GM18873 (cell line): ENCODE measurements around the gene LRRIQ1.

Experiments
- ATAC-seq: cut with Tn5 transposase; IDR thresholded peaks from one replicate; pipeline ENCODE4 v1.9.1; 2021; ENCODE audit warnings: mild to moderate bottlenecking, moderate library complexity, moderate number of reproducible peaks; ENCODE audit not compliant: unreplicated experiment, low FRiP score

Gene LRRIQ1

DNA sequence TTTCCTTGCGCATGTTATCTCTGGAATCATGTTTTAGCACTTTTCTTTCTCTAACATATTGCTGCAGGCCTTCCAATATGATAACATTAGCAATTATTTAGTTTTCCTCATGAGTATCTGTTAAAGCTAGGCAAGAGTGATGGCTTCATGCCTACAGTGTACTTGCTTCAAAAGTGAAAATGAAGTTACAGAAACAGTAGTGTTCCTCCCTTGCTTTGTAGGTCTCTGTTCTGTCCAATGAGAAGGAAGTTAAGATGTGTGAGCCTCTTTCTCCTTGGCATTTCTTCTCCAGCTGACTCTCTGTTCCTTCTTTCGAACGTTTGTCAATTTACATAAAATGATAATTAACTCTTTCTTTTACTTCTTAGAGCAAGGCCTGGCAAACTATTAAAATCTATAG is 22.2 kb downstream of the LRRIQ1 start:
- no peak for ATAC-seq

DNA sequence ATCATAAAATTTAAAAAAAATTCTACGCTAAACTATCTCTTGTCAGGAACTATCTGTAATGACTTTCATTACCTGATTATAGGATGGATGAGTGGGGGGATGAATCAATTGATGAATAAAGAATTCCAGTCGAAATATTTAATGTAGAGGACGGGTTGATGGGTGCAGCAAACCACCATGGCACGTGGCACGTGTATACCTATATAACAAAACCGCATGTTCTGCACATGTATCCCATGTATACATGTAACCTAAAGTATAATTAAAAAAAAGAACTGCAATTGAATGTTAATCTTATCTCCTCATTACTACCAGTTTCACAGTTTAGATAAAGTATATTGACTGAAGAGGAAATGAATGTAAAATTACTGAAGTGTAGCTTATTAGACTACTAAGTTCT is 23.4 kb downstream of the LRRIQ1 start:
- ATAC-seq, result no peak

DNA sequence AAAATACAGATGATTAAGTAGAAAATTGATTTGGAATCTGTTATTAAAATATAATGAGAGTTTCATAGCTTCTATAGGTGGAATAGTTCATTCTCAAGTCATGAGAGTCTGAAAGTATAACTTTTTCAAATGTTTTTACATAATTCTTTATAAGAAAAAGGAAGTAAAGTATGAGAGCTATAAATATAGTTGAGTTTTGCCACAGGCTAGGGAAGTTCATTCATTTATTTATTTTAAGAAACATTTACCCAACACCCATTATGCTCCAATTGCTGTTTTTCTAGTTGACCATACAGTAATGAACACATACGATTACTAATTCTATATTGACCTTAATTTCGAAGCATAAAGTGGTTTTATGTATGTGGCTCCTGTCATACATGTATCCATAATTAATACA is 24.8 kb downstream of the LRRIQ1 start:
- ATAC-seq, result no peak

DNA sequence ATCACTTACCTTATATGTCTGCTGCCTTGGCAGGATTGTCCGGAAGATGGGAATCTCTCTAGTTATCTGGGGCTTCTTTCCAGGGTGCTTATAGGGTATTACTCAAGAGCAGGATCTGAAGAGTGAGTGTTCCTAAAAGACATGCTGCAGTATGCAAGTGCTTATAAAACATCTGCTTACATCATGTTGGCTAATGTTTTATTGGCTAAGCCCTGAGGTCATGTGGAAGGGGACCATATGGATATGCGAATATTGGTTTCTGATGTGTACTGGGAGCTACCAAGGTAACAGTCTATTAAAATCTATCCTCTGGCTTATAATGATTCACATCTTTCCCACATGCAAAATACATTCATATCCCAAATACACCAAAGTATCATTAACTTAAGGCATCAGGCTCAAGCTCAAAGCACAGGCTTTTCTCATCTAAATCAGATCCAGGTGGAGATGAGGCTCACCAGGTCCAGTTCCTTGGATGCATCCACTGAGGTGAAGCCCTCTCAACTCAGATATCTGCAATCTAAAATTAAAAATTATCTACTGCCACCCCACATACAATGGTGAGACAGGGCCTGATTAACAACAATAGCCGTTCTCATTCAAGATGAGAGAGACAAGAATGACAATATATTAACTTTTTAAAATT is 29.8 kb downstream of the LRRIQ1 start:
- ATAC-seq, result no peak

DNA sequence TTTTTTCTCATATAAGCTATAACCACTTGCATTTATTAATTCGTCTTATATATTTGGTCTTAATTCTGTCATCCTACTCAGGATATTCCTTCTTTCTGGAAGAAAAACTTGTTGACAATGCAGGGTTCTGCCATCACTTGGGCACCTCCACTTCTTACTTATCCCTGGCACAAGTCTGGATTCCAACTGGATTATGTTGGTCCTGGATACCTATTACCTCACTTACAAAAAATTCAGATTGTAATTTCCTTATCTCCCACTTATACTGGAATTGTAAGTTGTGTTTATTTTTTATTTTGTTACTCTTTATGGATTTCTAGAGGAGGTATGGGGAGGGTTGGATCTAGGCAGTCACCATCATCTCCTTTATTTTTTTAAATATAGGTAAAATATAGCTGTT is 36.7 kb downstream of the LRRIQ1 start:
- ATAC-seq, result no peak

DNA sequence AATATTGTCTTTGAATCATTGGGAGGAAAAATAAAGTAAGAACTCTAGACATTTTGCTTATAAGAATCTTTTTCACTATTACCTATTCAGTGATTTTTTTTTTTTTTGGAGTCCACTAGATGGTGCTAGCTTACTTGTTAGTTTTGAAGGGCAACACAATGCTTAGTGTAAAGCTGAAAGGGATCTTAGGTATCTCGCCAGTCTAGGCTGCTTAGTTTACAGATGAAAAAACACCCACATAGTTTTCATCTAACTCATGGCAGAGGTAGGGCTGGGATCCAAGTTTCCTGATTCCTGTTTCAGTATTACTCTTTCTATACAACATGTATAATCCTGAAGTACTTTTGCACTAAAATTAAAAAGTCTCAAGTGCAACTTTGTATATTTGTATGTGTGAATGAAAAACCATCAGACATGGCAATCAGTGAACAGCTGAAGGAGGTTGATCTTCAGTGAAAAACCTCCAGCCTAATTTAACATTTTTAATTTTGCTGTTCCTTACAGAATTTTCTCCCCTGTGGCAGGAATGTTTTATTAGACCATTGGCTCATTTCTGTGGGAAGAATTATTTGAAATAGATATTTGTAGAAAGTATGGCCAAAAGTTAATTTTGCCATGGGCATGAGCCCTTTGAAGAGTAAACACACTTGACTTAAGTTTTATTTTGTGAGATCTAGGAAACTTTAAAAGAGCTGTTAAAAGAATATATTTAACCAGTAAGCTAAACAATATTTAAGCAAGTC is 40.7 kb downstream of the LRRIQ1 start:
- ATAC-seq, result no peak

DNA sequence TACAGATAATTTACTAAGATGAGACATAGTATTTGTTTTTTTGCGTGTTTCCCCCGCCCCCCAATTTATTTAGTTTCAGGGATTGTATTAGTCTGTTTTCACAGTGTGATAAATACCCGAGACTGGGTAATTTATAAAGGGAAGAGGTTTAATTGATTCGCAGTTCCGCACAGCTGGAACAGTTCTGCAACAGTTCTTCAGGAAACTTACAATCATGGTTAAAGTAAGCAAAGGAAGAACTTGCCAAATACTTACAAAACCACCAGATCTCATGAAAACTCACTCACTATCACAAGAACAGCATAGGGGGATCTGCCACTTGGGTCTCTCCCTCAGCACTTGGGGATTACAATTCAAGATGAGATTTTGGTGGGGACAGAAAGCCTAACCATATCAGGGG is 48.9 kb downstream of the LRRIQ1 start:
- no peak for ATAC-seq

DNA sequence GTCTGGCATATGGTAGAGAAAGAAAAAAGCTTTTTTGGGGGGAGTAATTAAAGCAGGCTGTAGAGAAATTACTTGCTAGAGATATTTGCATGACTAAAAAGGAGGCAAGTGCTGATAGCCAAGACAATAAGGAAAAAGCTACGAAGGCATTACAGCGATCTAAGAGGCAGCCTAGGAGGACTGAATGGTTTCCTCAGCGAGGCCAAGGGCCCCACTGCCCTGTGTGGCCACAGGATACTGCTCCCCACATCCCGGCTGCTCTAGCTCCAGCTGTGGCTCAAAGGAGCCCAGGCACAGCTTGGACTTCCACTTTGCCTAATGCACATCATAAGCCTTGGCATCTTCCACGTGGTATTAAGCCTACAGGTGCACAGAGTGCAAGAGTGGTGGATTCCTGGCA is 53.6 kb downstream of the LRRIQ1 start:
- no peak for ATAC-seq

DNA sequence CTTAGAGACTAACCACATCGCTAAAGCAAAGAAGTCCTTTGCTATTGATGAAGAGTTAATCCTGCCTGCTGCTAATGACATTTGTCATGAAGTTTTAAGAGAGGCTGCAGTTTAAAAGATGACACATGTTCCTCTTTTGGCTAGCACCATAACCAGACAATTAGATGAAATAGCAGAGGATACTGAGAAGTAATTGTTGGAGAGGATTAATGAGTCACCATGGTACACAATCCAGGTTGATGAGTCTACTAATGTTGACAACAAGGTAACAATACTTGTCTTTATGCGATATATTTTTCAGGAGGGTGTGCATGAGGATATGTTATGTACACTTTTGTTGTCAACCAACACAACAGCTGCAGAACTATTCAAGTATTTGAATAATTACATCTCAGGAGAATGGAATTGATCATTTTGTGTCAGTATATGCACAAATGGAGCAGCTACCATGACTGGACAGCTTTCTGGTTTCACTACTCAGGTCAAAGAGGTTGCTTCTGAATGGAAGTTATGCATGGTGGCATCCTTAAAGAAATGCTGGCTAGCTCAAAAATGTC is 56.7 kb downstream of the LRRIQ1 start:
- no peak for ATAC-seq

DNA sequence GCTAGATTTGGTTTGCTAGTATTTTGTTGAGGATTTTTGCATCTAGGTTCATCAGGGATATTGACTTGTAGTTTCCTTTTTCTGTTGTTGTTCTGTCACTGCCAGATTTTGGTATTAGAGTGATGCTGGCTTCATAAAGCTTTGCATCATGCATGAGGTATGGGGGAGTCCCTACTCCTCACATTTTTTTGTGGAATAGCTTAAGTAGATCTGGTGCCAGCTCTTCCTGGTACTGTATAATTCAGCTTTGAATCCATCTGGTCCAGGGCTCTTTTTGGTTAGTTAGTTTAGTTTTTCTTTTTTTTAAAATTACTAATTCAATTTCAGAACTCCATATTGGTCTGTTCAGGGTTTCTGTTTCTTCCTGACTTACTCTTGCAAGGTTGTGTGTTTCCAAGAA is 59.4 kb downstream of the LRRIQ1 start:
- ATAC-seq, result no peak

DNA sequence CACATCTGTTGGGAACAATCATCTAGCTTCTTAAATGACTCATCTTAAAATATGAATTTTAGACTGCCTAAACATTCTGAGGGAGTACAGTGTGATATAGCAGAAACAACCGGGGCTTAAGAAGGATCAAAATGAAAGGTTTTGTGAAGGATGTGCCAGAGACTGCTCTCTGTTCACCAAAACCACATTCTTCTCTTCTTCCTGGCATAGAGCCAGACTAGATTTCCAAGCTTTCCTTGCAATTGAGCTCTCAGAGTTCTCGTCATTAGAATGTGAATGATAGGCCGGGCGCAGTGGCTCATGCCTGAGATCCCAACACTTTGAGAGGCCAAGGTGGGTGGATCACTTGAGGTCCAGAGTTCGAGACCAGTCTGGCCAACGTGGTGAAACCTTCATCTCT is 94.5 kb downstream of the LRRIQ1 start:
- ATAC-seq, result no peak

DNA sequence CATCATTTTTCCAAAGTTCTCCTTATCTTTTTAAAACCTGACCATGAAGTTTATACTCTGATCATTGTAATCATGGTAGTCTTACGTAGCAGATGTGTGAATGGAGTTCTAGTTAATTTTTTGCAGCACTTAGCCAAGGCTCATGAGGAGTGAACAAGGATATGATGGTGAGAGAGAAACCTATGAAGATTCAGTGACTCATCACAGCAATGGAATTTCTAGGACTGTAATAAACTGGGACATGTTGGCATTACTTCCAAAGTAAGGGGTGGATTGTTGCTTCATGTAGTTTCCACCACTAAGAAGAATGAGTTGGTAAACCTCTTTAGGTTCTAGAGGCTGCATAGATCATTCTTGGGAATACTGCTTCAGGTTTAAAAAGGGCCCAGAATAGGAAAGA is 102.7 kb downstream of the LRRIQ1 start:
- no peak for ATAC-seq

DNA sequence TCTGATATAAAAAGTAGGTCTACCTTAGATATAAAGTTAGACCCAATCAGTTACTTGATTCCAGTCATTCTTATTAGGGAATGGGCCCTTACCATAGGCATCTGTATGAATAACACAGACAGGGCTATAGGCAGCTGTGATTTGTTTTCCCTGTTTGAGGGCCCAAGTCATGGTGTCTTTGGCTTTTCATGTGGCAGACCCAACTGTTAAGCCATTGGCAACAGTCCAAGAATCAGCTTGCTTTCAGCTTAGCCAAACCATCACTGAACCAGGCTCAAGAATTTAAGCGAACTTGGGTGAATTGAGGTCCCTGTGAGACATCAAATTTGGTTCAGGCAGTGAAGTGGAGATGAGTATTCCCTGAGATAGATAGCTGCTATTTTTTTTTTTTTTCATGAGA is 111.2 kb downstream of the LRRIQ1 start:
- no peak for ATAC-seq

DNA sequence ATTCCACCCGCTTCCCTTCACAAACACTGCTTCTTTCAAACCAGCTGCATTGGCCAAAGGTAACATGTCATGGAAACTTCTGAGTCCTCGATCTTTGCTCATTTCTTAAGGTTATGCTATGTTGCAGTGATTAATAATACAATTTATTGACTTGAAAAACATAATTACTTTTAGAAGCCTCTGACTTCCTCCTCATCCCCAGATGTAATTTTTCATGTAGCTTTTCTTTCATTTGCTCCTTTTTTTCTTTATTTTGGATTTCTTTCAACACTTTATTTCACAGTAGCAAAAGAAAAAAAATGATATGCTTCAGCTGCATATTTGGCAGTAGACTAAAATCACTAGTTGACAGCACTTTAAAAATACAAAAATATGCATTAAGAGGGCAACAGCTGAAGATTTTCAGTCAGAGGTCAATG is 116.2 kb downstream of the LRRIQ1 start:
- ATAC-seq, result no peak

DNA sequence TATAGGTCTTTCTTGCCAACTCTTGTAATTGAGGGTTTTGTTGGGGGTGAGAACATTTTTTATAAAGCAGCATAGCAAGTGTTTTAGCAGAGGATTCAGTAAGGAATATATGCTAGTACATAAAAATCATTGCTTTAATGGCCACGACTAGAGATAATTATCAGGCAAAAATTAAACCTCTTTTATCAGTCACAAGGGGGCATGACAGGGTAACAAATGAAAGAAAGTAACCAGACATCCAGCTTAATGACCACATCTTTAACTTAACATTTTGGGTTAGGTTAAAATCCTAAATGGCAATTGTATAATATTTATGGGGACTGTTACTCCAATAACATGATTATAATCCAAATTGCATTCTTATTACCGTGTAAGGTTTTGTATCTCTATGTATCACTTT is 119.6 kb downstream of the LRRIQ1 start:
- no peak for ATAC-seq

DNA sequence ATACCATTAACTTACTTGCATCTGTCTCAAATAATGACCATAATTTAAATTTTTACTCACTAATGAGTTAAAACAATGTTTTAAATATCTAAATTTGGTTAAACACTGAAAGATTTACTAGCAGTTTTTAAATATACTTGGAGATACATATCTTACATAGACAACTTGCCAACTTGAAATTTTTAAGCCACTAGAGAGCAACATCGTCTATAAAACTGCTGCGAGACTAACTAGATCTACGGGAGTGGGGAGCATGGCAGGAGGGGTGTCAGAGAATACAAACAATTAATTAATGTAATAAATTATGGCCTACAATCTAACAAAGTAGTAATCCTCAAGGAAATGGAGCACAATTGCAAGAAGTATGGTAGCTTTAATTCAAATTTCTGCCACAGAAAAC is 120.4 kb downstream of the LRRIQ1 start:
- no peak for ATAC-seq

DNA sequence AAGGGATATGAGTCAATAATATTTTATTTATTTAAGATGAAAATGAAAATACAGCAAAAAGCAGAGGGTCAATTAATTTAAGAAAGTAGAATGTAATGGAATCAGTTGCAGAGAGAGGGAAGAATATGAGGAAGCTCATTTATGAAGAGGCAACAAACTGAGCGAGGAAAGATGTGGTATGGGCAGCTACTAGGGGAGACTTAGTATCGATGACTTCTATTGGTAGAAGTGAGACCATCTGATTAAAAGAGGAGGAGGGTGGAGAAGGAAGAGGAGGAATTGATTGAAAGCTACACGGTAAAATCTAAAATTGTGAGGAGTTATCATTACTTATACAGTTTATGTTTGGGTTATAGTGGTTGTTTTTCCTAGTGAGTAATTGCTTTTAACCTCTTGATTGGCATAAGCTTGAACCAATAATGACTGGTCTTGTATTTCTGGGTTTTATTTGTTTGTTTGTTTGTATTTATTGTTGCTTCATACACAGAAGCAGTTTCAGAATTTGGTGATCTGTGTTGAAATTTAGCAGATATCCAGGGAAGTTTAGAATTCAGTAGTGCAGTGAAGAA is 121.0 kb downstream of the LRRIQ1 start:
- no peak for ATAC-seq

DNA sequence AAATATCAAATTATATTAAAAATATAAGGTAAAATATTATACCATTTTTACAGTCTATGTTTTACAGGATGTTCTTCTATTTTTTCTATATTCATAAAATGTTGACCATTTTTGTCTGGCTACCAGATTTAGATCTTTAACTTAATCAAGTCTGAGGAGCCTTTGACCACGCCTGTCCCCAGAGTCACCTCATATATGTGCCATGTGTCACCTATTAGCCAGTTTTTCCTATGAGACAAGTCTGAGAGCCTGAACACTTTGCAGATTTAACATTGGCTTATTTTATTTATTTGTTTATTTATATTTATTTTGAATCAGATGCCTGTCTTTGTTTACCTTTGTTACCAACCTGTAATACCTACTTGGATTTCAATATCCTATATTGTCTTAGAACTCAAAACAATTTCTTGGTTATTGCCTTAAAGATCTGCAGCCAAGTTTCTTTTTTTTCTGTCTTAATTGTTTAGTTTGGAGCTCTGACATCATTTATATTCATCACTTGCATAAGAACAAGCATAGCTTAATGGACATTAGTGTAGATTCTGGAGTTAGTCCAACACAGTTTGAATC is 127.7 kb downstream of the LRRIQ1 start:
- no peak for ATAC-seq

DNA sequence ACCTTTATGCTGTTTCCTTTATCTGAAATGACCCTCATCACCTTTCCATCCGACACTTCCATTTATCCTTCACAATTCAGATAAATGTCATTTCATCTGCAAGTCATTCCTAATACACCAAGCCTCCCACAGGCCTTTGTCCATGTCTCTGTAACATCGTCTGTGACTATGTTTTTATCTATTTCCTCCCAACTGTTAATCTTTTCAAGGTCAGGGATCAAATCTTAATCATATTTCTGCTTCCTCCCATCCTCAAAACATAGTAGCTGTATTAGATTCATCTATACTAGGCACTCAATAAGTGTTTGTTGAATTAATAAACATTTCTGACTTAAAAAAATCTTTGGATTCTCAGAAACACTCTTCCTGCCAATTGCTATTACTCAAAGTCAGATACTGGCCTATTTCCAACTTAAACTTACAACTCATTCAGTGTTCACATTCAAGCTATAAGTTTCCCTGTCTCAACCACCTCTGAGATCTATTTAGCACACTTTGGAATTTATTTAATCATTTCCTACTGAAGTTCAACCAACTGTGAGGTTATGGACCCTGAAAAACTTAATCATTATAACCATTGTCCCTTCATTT is 143.6 kb downstream of the LRRIQ1 start:
- no peak for ATAC-seq

DNA sequence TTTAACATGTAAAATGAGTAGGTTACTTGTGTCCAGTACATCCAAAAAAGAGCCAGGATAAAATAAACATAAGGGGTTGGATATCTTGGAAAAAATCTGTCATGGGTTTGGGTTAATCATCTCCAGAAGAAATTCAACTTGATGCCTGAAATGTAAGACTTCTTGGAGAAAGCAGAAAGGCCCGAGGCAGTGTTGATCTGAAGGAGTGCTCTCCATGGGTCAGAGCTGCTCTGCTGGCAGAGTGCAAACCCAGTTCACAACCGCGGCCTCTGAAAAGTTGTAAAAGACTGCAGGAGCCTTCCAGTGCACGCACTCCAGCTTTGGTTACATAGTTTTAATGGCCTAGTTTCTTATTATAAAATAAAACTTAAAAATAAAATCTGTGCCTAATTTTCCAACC is 146.5 kb downstream of the LRRIQ1 start:
- ATAC-seq, result no peak

DNA sequence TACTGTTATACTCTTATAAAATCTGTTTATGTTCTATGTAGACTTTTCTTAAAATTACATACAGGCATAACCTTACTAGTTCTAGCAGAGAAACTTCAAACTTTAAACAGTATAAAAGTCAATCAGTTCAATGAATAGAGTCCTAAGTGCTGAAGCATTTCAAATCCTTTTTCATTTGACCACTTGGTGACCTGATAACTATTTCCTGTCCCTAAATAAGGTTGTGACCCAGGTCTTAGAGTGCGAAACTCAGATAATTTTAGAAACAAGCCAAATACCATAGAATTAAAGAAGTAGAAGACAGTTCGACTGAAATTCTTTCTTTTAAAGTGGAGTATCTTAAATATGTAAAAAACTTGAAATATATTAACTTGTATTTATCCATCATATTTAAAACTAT is 147.7 kb downstream of the LRRIQ1 start:
- no peak for ATAC-seq
